Neural progenitor cell (in vitro differentiated cells): ENCODE data around the gene TBK1.

Experiments
- CTCF ChIP-seq: fragments of 200-600 bp; sonication (generic); IDR thresholded peaks from 2 replicates; pipeline ENCODE4 v1.5.1; 2017; ENCODE audit warnings: antibody characterized with exemption, mild to moderate bottlenecking
- EZH2 ChIP-seq: fragments of 200-600 bp; sonication (generic); IDR thresholded peaks from 2 replicates; pipeline ENCODE4 v1.6.1; 2017; ENCODE audit warnings: antibody characterized with exemption, mild to moderate bottlenecking, moderate library complexity
- EZH2phosphoT487 ChIP-seq: fragments of 200-600 bp; sonication (generic); IDR thresholded peaks from 2 replicates; pipeline ENCODE4 v1.6.1; 2017; ENCODE audit warnings: antibody characterized with exemption

GRCh38 chr12:64528616-64529015 lies 76.7 kb downstream of the TBK1 start:
- TF ChIP-seq CTCF: no peak
- no peak for TF ChIP-seq EZH2phosphoT487
- TF ChIP-seq EZH2: no peak
